ENCODE data around the gene ALPP.
"Not testable (repeated sequence)": the region's sequence is repeated elsewhere in the genome, so short reads cannot be mapped to it uniquely, and the experiment has no call there.

ALPP gene

GRCh38 chr2:232363784-232364615 is 14.6 kb upstream of the ALPP start:
- no peak for DNase-seq (ENCODE audit: low read depth in 2 of 2)

DNA sequence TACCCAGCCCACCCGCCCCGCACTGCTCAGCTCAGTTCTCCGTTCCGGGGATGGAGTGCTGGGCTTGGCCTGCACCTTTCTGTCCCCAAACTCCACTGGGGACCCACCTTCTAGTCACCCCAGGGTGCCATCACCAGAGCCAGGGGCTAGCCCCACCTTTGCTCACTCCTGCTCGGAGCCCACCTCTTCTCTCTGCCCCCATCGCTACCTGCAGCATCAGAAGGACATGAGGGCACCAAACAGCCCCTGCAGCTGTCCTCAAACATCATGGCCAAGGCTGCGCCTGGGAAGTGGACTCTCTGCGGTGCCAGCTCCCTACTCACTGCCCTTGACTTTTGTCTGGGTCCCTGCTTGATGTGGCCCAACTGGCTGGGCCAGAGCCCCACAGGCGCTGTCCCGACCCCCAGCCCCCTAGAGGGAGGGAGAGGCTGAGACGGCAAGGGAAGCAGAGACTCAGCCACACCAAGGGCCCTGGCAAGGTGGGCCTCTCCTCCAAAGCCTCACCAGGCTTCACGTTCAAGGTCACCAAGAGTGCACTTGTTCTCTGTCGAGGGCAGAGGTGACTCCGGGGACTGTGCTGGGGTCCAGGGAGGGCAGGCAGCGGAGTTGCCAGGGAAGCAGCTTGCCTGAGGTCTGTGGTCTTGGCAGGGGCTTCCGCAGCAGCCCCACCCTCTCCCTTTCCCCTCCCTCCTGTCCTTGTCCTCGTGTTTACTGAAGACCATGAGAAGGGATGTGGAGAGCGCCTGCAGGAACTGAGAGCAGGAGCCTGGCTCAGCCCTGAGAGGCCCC is 13.6 kb upstream of the ALPP start:
- not testable (repeated sequence) for DNase-seq (ENCODE audit: low read depth in 2 of 2)

GRCh38 chr2:232365621-232366321 is 12.8 kb upstream of the ALPP start:
- DNase-seq (ENCODE audit: low read depth in 2 of 2): no peak

DNA sequence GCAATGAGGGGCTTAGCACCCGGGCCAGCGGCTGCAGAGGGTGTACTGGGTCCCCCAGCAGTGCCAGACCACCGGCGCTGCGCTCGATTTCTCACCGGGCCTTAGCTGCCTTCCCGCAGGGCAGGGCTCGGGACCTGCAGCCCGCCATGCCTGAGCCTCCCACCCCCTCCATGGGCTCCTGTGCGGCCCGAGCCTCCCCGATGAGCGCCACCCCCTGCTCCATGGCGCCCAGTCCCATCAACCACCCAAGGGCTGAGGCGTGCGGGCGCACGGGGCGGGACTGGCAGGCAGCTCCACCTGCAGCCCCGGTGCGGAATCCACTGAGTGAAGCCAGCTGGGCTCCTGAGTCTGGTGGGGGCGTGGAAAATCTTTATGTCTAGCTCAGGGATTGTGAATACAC is 12.1 kb upstream of the ALPP start:
- DNase-seq (ENCODE audit: low read depth in 2 of 2): not testable (repeated sequence)

GRCh38 chr2:232367016-232367415 is 11.5 kb upstream of the ALPP start:
- DNase-seq (ENCODE audit: low read depth in 2 of 2): no peak

DNA sequence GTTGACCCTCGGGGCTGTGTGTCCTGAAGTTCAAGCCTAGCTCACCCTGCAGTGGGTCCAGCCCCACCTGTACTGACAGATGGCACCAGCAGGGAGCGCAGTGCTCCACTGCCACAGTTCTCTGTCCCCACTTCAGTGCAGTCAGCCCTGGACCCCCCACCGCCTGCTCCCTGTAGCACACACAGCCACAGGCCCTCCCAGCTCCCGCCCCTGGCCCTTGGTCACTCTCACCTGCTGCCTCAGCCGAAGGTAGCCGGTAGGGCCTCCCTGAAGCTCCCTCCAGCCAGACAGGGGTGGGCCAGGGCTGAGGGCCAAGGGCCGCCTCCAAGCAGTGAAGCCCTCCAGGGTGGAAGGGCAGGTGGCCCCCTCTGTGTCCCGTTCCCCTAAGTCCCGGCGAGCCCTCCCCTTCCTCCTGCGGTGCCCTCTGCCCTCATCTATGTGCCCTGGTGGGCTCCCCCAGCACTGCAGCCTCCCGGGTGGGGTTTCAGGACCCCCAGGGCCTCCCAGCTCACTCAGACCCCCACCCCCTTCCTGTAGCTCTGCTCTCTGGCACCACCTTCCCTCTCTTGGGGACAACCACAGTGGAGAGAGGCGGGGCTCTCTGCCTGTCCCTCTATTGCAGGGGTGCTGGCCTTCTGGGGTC is 10.8 kb upstream of the ALPP start:
- no peak for DNase-seq (ENCODE audit: low read depth in 2 of 2)

- DNase-seq (ENCODE audit: low read depth in 2 of 2): no peak
Measured at GRCh38 chr2:232368311-232368731, 10.2 kb upstream of the ALPP start.

DNA sequence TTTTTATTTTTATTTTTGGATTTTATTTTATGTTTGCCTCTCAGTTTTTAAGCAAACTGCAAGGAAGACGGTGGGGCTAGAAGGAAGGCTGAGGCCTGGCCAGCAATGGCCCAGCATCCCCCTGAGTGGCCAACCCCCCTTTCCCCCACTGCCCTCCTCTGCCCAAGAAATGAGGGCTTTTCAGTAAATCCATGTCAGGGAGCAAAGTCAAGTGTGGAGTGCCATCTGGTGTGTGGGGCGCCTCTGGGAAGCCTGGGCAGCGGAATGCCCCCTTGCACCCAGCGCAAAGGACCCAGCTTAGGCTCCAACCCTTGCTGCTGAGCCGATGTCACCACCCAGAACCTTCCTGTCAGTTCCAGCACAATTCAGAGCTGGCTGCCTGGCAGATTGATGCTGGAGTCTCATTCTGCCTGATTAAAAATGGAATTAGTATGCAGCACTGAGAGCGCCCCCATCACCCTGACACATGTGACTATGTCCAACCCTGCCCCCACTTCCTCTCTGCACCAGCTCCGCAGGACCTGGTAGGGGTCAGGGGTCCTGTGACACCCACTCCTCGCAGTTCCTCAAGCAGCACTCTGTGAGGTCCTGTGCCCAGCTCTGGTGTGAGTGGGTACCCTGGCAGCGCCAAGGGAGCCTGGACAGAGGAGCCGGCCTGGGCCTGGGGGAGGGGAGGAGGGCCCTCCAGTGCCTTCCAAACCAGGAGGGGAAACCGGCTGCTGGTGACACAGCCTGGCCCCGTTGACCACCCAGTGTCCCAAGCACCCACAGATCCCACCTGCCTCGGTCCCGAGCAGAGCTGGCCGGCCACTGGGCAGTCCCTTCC is 9.2 kb upstream of the ALPP start:
- no peak for DNase-seq (ENCODE audit: low read depth in 2 of 2)

- DNase-seq (ENCODE audit: low read depth in 2 of 2): not testable (repeated sequence)
Measured at GRCh38 chr2:232370007-232370406, 8.5 kb upstream of the ALPP start.

DNA sequence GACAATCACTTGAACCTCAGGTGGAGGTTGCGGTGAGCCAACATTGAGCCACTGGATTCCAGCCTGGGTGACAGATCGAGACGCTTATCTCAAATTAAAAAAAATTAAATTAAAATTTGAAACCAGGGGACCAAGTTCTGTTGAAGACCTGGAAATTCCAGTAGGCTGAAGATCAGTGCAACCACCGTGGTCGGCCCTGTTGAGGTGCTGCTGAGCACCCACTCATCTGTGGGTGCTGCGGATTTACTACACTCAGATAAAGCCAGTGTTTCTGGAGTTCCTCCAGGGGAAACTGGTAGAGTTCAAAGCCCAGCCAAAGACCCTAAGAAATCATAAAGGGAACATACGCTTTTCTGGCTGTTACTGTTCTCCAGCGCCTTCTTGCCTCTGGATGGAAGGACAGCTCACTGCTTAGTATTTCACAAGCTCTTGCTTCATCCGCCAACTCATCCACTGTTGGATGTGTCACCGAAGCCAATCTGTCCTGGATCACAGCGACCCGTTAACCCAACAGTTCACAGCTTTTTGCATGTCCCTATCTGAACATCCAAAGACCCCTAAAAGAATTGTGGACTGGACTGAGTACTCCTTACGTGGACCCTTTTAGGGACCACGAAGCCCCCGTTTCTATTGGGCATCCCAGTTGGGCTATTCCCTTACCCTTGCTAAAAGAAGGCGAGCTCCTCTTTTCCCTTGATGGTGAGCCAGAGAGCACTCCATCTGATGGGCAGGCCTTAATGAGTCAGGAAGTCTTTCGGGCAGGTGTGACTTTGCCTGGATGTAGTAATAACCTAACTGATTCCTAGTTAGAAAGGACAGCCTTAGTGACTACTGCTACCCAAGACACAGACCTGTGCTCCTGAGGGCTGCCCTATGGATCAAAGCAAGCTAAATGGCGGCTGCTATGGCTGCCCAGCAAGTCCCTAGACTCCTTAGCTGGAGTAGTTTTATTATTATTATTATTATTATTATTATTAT is 6.0 kb upstream of the ALPP start:
- DNase-seq (ENCODE audit: low read depth in 2 of 2): no peak

GRCh38 chr2:232374356-232374755 is 4.2 kb upstream of the ALPP start:
- DNase-seq (ENCODE audit: low read depth in 2 of 2): no peak

DNA sequence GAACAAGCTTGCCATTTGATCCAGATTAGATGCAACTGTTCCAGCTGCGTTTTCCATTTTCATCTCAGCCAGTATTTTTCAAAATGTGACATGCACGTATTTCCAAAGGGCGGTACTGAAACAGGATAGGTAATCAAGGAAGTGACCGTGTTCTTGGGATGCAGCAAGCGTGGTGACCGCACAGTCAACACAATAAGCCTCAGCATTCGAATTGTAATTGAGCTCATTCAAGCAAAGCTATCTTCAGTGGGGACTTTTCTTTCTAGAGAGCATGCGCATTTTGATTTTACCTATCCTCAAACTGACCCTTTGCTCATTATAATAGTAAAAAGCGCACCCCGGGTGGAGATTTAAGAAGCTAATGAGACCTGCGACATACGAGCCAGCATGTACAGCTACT is 3.4 kb upstream of the ALPP start:
- DNase-seq (ENCODE audit: low read depth in 2 of 2): no peak

- no peak for DNase-seq (ENCODE audit: low read depth in 2 of 2)
Measured at GRCh38 chr2:232376260-232376659, 2.3 kb upstream of the ALPP start.

GRCh38 chr2:232376713-232377112 is 1.8 kb upstream of the ALPP start:
- DNase-seq (ENCODE audit: low read depth in 2 of 2): no peak

- DNase-seq (ENCODE audit: low read depth in 2 of 2): no peak
Measured at GRCh38 chr2:232377319-232377718, 1.2 kb upstream of the ALPP start.

DNA sequence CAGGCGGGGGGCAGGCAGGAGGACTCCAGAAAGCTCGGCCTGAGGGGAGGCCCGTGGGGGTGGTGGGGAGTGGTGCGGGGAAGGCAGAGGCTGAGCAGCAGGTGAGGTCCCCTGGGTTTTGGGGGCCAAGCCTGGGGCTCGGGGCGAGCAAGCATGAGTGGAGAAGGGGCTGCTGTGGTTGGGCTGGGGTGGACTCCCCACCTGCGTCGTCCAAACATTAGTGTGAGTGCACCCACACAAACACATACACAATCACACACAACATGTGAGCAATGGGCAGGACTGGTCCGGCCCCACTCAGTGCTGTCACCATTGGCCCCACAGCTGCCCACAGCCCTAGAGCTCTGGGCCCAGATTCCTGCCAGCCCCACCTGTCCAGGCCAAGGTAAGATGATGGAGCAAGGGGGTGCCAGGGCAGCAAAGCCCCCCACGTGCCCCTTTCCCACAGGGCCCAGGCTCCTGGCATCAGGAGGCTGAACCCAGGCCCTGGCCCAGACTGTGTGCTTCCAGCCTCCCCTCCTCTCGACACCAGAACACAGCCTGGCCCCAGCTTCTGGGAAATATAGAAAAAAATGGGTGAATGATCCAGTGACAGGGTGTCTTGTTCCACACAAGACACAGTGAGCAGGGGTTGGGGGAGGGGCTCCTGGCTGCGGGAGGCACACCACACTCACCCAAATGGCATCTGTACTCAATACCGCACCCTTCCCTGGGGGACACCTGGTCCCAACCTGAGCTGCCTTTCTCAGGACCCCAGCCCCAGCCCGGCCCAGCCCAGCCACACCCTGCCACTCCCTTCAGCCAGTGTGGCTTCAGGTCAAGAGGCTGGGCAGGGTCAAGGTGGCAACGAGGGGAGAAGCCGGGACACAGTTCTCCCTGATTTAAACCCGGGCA is 463 bp upstream of the ALPP start:
- no peak for DNase-seq (ENCODE audit: low read depth in 2 of 2)

GRCh38 chr2:232379610-232380590 is 1.3 kb downstream of the ALPP start:
- not testable (repeated sequence) for DNase-seq (ENCODE audit: low read depth in 2 of 2)

Measured in stimulated activated CD8-positive, alpha-beta memory T cell treated with anti-CD3 and anti-CD28 coated beads, Interleukin-7, amount 100 ng/mL, for 4 hours (primary cell).